PFSK-1 (cell line): ENCODE results near the gene HBA1.

Source experiments
- FOXP2 ChIP-seq: optimal IDR thresholded peaks from 2 replicates; pipeline ENCODE3; 2011; ENCODE audit warnings: borderline replicate concordance, control low read depth, inconsistent platforms; ENCODE audit not compliant: insufficient read depth; ENCODE audit errors: extremely low read length, extremely low read depth
- POLR2AphosphoS5 ChIP-seq: IDR thresholded peaks from 2 replicates; pipeline ENCODE4 v1.6.1; 2012; ENCODE audit warnings: low read depth, mild to moderate bottlenecking, control low read depth, low read length, moderate library complexity
- SIN3A ChIP-seq: IDR thresholded peaks from 2 replicates; pipeline ENCODE4 v1.6.1; 2012; ENCODE audit warnings: mild to moderate bottlenecking, low read length, moderate library complexity, borderline replicate concordance; ENCODE audit not compliant: insufficient read depth
- TAF1 ChIP-seq: IDR thresholded peaks from 2 replicates; pipeline ENCODE4 v1.6.1; 2012; ENCODE audit warnings: low read length, control low read depth, borderline replicate concordance; ENCODE audit not compliant: insufficient read depth
- TF ChIP-seq, protein P1 (sequence below), 2 experiments: IDR thresholded peaks; 2 replicates each; pipeline versions ENCODE4 v1.6.1 to v1.8.0; 2011 to 2012; ENCODE audit warnings: low read depth in 2 of 2, low read length in 2 of 2, control low read depth in 1 of 2, inconsistent platforms in 1 of 2, mild to moderate bottlenecking in 1 of 2, moderate library complexity in 1 of 2; ENCODE audit not compliant: insufficient read depth in 1 of 2

Gene HBA1

DNA sequence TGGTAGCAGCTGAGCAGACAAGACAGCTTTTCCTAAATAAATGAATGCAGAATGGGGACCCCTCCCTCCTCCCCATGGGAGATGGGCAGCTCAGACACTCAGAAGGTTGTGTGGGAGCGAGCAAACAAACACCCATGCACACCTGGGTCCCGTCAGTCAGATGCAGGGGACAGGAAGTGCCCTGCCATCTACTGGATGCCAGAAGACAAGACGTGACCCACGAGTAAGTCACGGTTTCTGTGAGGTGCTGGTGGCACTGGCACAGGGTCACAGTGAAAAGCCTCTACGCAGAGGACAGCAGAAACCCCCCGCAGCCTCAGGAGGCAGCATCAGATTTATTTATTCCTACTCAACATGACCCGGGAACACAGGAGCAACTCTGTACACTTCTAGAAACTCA lies 12.2 kb downstream of the HBA1 start:
- TF ChIP-seq FOXP2 = no peak
- no peak for TF ChIP-seq TAF1
- no peak for TF ChIP-seq SIN3A
- no peak for TF ChIP-seq POLR2AphosphoS5
- TF ChIP-seq, protein P1, sequence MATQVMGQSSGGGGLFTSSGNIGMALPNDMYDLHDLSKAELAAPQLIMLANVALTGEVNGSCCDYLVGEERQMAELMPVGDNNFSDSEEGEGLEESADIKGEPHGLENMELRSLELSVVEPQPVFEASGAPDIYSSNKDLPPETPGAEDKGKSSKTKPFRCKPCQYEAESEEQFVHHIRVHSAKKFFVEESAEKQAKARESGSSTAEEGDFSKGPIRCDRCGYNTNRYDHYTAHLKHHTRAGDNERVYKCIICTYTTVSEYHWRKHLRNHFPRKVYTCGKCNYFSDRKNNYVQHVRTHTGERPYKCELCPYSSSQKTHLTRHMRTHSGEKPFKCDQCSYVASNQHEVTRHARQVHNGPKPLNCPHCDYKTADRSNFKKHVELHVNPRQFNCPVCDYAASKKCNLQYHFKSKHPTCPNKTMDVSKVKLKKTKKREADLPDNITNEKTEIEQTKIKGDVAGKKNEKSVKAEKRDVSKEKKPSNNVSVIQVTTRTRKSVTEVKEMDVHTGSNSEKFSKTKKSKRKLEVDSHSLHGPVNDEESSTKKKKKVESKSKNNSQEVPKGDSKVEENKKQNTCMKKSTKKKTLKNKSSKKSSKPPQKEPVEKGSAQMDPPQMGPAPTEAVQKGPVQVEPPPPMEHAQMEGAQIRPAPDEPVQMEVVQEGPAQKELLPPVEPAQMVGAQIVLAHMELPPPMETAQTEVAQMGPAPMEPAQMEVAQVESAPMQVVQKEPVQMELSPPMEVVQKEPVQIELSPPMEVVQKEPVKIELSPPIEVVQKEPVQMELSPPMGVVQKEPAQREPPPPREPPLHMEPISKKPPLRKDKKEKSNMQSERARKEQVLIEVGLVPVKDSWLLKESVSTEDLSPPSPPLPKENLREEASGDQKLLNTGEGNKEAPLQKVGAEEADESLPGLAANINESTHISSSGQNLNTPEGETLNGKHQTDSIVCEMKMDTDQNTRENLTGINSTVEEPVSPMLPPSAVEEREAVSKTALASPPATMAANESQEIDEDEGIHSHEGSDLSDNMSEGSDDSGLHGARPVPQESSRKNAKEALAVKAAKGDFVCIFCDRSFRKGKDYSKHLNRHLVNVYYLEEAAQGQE (IDR thresholded peaks at IDR 0.05; ENCODE audit: insufficient read depth in 1 of 2, low read depth in 2 of 2, low read length in 2 of 2) = no peak

- TF ChIP-seq TAF1 (no peak), POLR2AphosphoS5 (no peak), FOXP2 (no peak), SIN3A (no peak)
- TF ChIP-seq, protein P1 (IDR thresholded peaks at IDR 0.05; ENCODE audit: insufficient read depth in 1 of 2, low read depth in 2 of 2, low read length in 2 of 2) = no peak
These were observed 13.2 kb downstream of the HBA1 start for GRCh38 chr16:189604-190186.

DNA sequence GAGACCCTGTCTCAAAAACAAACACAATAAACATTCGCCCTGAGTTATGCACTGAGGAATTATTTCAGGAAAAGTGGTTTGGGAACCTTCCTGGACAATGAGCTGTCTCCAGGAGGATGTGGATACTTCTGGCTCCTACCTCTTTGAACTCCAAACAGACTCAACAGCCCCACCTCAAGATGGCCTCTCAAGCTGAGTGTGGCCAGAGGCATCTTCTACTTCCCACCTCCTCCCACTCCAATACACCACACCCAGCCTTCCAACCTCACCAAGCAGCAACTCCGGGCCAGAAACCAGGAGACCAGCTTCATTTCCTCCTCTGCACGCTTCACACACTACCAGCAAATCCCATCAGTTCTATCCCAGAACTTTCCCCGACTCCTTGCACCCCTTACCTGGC lies 15.4 kb downstream of the HBA1 start:
- TF ChIP-seq SIN3A = no peak
- no peak for TF ChIP-seq POLR2AphosphoS5
- no peak for TF ChIP-seq TAF1
- TF ChIP-seq FOXP2 = no peak

DNA sequence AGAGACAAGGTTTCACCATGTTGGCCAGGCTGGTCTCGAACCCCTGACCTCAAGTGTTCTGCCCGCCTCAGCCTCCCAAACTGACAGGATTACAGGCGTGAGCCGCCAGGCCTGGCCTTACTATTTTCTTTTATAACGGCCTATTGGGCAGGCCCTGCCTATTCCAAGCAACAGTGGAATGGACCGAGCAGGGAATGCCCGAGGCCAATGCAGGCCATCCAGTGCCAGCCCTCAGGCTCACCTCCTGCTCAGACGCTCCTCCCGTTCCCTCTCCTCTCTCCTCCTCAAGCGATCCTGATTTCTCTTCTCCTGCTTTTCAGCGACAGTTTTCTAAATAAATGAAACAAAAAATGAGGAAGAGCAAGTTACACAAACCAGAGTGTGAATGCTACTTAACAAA lies 16.2 kb downstream of the HBA1 start:
- no peak for TF ChIP-seq TAF1
- no peak for TF ChIP-seq FOXP2
- TF ChIP-seq POLR2AphosphoS5 = no peak
- TF ChIP-seq, protein P1 (IDR thresholded peaks at IDR 0.05; ENCODE audit: insufficient read depth in 1 of 2, low read depth in 2 of 2, low read length in 2 of 2) = no peak
- TF ChIP-seq SIN3A = no peak

GRCh38 chr16:193441-193840 lies 17.0 kb downstream of the HBA1 start:
- TF ChIP-seq, protein P1 (IDR thresholded peaks at IDR 0.05; ENCODE audit: insufficient read depth in 1 of 2, low read depth in 2 of 2, low read length in 2 of 2) = no peak
- TF ChIP-seq TAF1 (no peak), SIN3A (no peak), POLR2AphosphoS5 (no peak), FOXP2 (no peak)
